ENCODE measurements around the gene TUBB4A.
"Not testable (repeated sequence)": the region's sequence is repeated elsewhere in the genome, so short reads cannot be mapped to it uniquely, and the experiment has no call there.

Gene TUBB4A

GRCh38 chr19:6501740-6502648 lies at the start of gene TUBB4A:
TUBB4A (minus strand) TSS chr19:6502309; CDS start chr19:6502212, 97 bp downstream.
- no peak for DNase-seq

GRCh38 chr19:6551091-6551490 lies 49.0 kb upstream of the TUBB4A start:
- no peak for DNase-seq

GRCh38 chr19:6550679-6551078 lies 48.6 kb upstream of the TUBB4A start:
- DNase-seq = not testable (repeated sequence)

GRCh38 chr19:6543866-6544347 lies 41.8 kb upstream of the TUBB4A start:
- DNase-seq = no peak

GRCh38 chr19:6540918-6541689 lies 39.0 kb upstream of the TUBB4A start:
- no peak for DNase-seq

GRCh38 chr19:6539514-6539913 lies 37.4 kb upstream of the TUBB4A start:
- no peak for DNase-seq

GRCh38 chr19:6535558-6536137 lies 33.5 kb upstream of the TUBB4A start:
- DNase-seq = no peak

- no peak for DNase-seq
Measured at GRCh38 chr19:6534451-6535093, 32.5 kb upstream of the TUBB4A start.

- DNase-seq = no peak
Measured at GRCh38 chr19:6533746-6534418, 31.8 kb upstream of the TUBB4A start.

GRCh38 chr19:6533000-6533328 lies 30.9 kb upstream of the TUBB4A start:
- DNase-seq = no peak

- no peak for DNase-seq
Measured at GRCh38 chr19:6532244-6532999, 30.3 kb upstream of the TUBB4A start.

GRCh38 chr19:6531956-6532243 lies 29.8 kb upstream of the TUBB4A start:
- DNase-seq = no peak

- no peak for DNase-seq
Measured at GRCh38 chr19:6531163-6531955, 29.2 kb upstream of the TUBB4A start.

GRCh38 chr19:6530386-6531162 lies 28.5 kb upstream of the TUBB4A start, which contains the start of gene TNFSF9:
TNFSF9 (plus strand) TSS chr19:6531026; CDS start chr19:6531037, 11 bp downstream.
- peak; percentile 68 for DNase-seq

- no peak for DNase-seq
Measured at GRCh38 chr19:6529937-6530385, 27.9 kb upstream of the TUBB4A start.

- no peak for DNase-seq
Measured at GRCh38 chr19:6529351-6529750, 27.2 kb upstream of the TUBB4A start.

- no peak for DNase-seq
Measured at GRCh38 chr19:6528544-6529121, 26.5 kb upstream of the TUBB4A start.

- no peak for DNase-seq
Measured at GRCh38 chr19:6527893-6528543, 25.9 kb upstream of the TUBB4A start.

GRCh38 chr19:6524311-6524710 lies 22.2 kb upstream of the TUBB4A start:
- DNase-seq = no peak

All from activated effector memory CD4-positive, alpha-beta T cell treated with Interleukin-2 at 50 U/mL for 16 hours (primary cell).